Activated CD8-positive, alpha-beta T cell treated with anti-CD3 and anti-CD28 coated beads, Interleukin-2, amount 10 ng/mL, durations not matched to agents 7 days and 5 days (primary cell): ENCODE measurements around the gene VTI1A. TPM values are rescaled to one million over a fixed set of nuclear protein-coding genes. Genes with fewer than 3 reads are reported as not detected.
"Not testable (repeated sequence)": the region's sequence is repeated elsewhere in the genome, so short reads cannot be mapped to it uniquely, and the experiment has no call there.

Experiments
- ATAC-seq: fragments of 150-1000 bp; cut with Tn5 transposase; one replicate; pipeline ENCODE4 v1.10.0; 2021; ENCODE audit warnings: moderate library complexity
- CTCF ChIA-PET: fragments of 350-600 bp; sonication (Branson Sonifier 250); formaldehyde crosslinking; loops from one replicate; lab custom pipeline; 2021; ENCODE audit warnings: antibody characterized with exemption; lab: Charles Lee
- POLR2A ChIA-PET: fragments of 350-600 bp; sonication (Branson Sonifier 250); formaldehyde crosslinking; loops from one replicate; lab custom pipeline; 2021; ENCODE audit warnings: antibody characterized with exemption; lab: Charles Lee
- DNase-seq: peaks from one replicate; pipeline ENCODE4 v3.0.0-alpha.2; 2020
- H3K27ac Mint-ChIP-seq: one replicate; pipeline ENCODE4 v1.8.0; 2021; ENCODE audit warnings: mild to moderate bottlenecking, mixed read lengths
- H3K27me3 Mint-ChIP-seq: one replicate; pipeline ENCODE4 v1.8.0; 2021; ENCODE audit warnings: low read depth, mixed read lengths
- H3K36me3 Mint-ChIP-seq: one replicate; pipeline ENCODE4 v1.8.0; 2021; ENCODE audit warnings: low read depth, mixed read lengths
- H3K4me1 Mint-ChIP-seq: one replicate; pipeline ENCODE4 v1.8.0; 2021; ENCODE audit warnings: low read depth, mixed read lengths
- H3K4me3 Mint-ChIP-seq: one replicate; pipeline ENCODE4 v1.8.0; 2021; ENCODE audit warnings: mild to moderate bottlenecking, mixed read lengths
- H3K9me3 Mint-ChIP-seq: one replicate; pipeline ENCODE4 v1.8.0; 2022; ENCODE audit warnings: mixed read lengths; ENCODE audit not compliant: insufficient read depth
- total RNA-seq, 2 experiments: library from RNA; stranded (reverse); gene quantifications; one replicate each; pipeline ENCODE4 v1.2.3, GENCODE V29; 2021

VTI1A gene
- total RNA-seq, 2 experiments from 2014 or later = 40.2 to 43.7 TPM

DNA sequence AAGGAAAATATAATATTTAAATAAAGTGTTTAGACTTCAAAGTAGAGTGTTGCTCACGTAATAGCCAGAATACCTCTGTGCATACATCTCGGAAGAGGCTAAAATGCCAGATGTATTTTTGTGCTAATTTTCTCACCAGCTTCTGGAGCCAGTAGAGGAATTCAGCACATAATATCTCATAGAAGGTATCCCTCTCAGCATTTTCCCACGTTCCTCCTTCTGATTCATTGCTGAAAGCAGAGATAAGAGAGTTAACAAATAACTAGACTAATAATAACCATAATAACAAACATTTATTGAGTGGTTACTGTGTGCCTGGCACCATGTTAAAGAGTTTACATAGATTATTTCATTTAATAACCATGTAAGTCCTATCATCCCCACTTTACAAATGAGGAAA lies 123.6 kb downstream of the VTI1A start:
- no peak overlapping the region for H3K27ac Mint-ChIP-seq

DNA sequence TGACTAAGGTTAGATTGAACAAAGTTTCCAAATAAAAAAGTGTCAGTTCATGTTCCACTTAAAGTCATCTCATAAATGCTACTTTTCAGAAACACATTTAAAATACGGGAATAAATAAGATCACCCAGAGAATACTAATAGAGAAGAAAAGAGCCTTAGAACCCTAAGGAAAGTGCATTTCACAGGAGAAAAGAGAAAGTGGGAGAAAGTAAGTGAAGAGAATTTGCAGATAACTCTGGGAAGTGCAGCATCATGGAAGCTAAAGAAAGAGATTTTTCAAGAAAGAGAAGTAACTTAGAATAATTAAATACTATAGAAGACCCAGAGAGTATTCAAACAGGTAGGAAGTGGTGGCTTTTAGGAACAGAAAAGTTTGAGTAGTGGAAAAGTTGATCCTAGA lies 132.6 kb downstream of the VTI1A start:
- Mint-ChIP-seq H3K27me3 (no peaks in the 10 kb centered on the region), H3K36me3 (peaks cover 2% of the 10 kb centered on the region), H3K4me3 (no peak overlapping the region), H3K27ac (no peak overlapping the region), H3K9me3 (no peaks in the 10 kb centered on the region), H3K4me1 (no peaks in the 10 kb centered on the region)
- ChIA-PET CTCF (no interaction called here), POLR2A (no interaction called here)
- no peak for ATAC-seq
- no peak for DNase-seq

More for the DNA sequence above, 123.6 kb downstream of the VTI1A start:
- Mint-ChIP-seq H3K9me3 (no peaks in the 10 kb centered on the region), H3K4me1 (no peaks in the 10 kb centered on the region), H3K36me3 (peaks cover 5% of the 10 kb centered on the region), H3K4me3 (no peak overlapping the region), H3K27me3 (no peaks in the 10 kb centered on the region)
- POLR2A ChIA-PET = no interaction called here
- no peak for ATAC-seq
- CTCF ChIA-PET = interaction anchor here (1.1 kb wide), 1 partner anchor 11 kb away, joined by 3 read pairs; no protein-coding TSS in a partner anchor
- DNase-seq = no peak

DNA sequence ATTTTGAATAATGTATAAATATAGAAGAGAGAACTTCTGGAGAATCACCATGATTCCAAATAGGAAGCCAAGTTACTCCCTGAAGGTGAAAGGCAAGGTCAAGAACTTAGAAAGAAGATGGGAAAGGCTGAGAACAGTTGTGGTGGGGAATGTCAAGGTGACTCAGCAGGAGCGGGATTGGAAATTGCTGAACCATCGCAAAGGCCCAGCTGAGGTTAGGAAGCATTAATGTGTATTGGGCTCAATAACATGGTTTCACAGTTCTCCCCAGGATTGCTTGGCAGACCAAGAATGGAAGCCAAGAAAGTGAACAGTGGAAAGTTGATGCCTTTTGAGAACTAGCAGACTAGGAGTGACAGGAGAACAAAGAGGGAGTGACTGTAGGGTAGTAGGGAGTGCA lies 133.3 kb downstream of the VTI1A start:
- ChIA-PET CTCF (no interaction called here), POLR2A (no interaction called here)
- no peaks in the 10 kb centered on the region for H3K9me3 Mint-ChIP-seq
- ATAC-seq (no peak), DNase-seq (no peak)
- no peaks in the 10 kb centered on the region for H3K4me1 Mint-ChIP-seq
- no peaks in the 10 kb centered on the region for H3K27me3 Mint-ChIP-seq
- no peak overlapping the region for H3K4me3 Mint-ChIP-seq
- no peak overlapping the region for H3K27ac Mint-ChIP-seq
- peaks cover 2% of the 10 kb centered on the region for H3K36me3 Mint-ChIP-seq

DNA sequence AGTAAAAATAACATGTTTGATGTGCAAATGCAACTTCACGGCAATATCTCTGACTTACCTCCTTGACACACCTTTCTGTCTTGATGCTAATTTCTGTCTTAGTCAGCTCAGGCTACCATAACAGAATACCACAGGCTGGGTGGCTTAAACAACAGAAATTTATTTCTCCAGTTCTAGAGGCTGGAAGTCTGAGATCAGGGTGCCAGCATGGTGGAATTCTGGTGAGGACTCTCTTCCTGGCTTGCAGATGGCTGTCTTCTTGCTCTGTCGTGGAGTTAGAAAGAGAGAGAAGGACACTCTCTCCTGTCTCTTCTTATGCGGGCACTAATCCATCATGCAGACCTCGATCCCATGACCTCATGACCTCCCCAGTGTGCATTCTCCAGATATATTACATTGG lies 134.9 kb downstream of the VTI1A start:
- ATAC-seq (no peak), DNase-seq (no peak)
- Mint-ChIP-seq H3K9me3 (no peaks in the 10 kb centered on the region), H3K4me1 (peaks cover 2% of the 10 kb centered on the region), H3K36me3 (peaks cover 2% of the 10 kb centered on the region), H3K27ac (no peak overlapping the region), H3K27me3 (no peaks in the 10 kb centered on the region), H3K4me3 (no peak overlapping the region)
- CTCF ChIA-PET = no interaction called here
- POLR2A ChIA-PET = no interaction called here

DNA sequence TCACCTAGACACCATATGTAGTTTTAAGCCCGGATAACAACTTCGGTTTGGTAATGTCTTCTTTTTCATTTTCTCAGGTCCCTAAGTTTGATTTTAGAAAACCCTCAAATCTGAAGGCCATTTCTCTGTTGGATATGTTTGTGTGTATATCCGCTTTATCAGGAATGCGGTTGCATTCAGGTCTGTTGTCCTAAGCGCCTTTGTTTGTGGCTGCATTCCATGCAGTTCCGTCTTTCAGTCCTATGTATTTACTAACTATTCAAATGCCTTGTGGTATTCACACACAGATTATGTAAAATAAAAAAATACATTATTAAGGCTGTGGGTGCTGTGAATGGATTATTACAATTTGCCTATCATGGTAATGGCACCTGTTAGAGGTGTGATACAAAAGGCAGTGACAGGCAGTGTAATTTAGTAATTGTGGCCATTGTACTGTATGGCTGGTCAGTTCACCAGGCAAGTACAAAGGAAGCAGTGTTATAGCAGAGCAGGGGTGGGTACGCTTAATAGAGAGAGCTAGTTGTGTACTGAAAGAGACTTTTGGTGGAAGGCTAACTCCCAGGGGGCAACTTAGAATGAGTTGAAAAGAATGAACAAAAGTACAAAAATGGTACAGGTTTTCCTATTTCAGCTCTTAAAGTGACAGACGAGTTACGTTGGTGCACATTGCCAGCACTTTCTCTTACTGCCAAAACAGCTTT lies 136.4 kb downstream of the VTI1A start:
- H3K9me3 Mint-ChIP-seq = no peaks in the 10 kb centered on the region
- H3K4me3 Mint-ChIP-seq = no peak overlapping the region
- no peaks in the 10 kb centered on the region for H3K27me3 Mint-ChIP-seq
- no peak for DNase-seq
- H3K4me1 Mint-ChIP-seq = peaks cover 2% of the 10 kb centered on the region
- ChIA-PET POLR2A (no interaction called here), CTCF (no interaction called here)
- H3K27ac Mint-ChIP-seq = no peak overlapping the region
- ATAC-seq = no peak
- peaks cover 2% of the 10 kb centered on the region for H3K36me3 Mint-ChIP-seq

DNA sequence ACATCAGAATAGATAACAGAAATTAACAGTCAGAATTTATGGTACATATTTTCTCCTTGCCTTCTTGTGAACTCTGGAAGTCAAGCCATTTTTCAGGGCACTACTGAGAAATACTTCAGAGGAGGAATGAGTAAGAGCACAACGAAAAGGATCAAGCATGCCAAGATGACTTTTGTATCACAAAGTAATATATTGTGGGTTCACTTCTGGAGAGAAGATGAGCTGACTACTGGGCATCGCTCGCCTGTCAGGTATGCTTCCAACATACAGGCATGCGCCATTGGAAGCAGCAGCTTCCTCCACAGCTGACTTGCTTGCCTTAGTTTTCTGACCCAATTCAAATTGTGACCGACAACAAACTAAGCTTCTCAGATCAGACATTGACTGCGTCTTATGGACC lies 137.3 kb downstream of the VTI1A start:
- H3K27me3 Mint-ChIP-seq = no peaks in the 10 kb centered on the region

DNA sequence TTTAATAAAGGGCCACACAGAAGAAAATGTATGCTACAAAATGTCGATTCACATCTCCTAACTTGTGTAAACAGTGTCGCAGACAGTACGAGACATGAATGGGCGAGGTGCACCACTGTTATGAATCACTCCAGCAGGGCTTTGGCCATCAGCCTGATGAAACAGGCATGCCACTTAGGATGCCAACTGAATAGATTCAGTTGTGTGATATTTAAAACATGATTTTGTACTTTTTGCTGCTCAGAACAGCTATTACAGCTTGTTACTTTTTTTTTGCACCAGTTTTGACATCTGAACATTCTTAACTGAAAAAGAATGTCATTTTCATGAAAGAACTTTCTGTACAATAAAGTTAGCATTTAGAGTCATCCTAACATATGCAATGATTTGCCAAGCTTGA lies 138.1 kb downstream of the VTI1A start:
- CTCF ChIA-PET = interaction anchor here (0.6 kb wide), 1 partner anchor 118 kb away, joined by 3 read pairs; no protein-coding TSS in a partner anchor
- POLR2A ChIA-PET = no interaction called here

More for the DNA sequence above, 137.3 kb downstream of the VTI1A start:
- peaks cover 2% of the 10 kb centered on the region for H3K36me3 Mint-ChIP-seq
- no peak overlapping the region for H3K4me3 Mint-ChIP-seq
- DNase-seq (no peak), ATAC-seq (no peak)
- CTCF ChIA-PET = no interaction called here
- POLR2A ChIA-PET = no interaction called here
- H3K27ac Mint-ChIP-seq = no peak overlapping the region
- H3K9me3 Mint-ChIP-seq = no peaks in the 10 kb centered on the region
- peaks cover 2% of the 10 kb centered on the region for H3K4me1 Mint-ChIP-seq

DNA sequence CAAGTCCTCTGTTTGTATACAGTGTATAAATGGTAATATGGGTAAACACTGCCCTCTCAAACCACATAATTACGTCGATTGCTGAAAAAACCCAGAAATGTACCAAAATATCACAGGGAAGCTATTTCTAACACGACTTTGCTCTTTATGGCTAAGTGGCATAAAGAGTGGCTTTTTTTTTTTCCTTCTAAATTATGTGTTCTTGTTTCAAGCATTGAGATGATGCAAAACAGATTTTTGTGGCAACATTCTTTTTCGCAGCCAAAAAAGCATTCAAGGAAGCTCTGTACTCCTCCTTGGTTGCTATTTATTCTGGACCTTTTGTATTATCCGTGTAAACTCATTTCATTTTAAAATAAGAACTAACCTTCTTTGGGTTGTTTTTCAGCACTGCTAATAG lies 138.9 kb downstream of the VTI1A start:
- no peaks in the 10 kb centered on the region for H3K27me3 Mint-ChIP-seq
- DNase-seq (no peak), ATAC-seq (no peak)
- CTCF ChIA-PET = no interaction called here
- no peak overlapping the region for H3K27ac Mint-ChIP-seq
- H3K4me1 Mint-ChIP-seq = peaks cover 2% of the 10 kb centered on the region
- POLR2A ChIA-PET = interaction anchor here (0.7 kb wide), 1 partner anchor 205 kb away, joined by 3 read pairs; no protein-coding TSS in a partner anchor
- H3K4me3 Mint-ChIP-seq = no peak overlapping the region
- peaks cover 4% of the 10 kb centered on the region for H3K36me3 Mint-ChIP-seq
- no peaks in the 10 kb centered on the region for H3K9me3 Mint-ChIP-seq

More for the DNA sequence above, 138.1 kb downstream of the VTI1A start:
- H3K4me3 Mint-ChIP-seq = no peak overlapping the region
- H3K36me3 Mint-ChIP-seq = peaks cover 4% of the 10 kb centered on the region
- no peaks in the 10 kb centered on the region for H3K27me3 Mint-ChIP-seq
- ATAC-seq (no peak), DNase-seq (no peak)
- H3K9me3 Mint-ChIP-seq = no peaks in the 10 kb centered on the region
- H3K27ac Mint-ChIP-seq = no peak overlapping the region
- H3K4me1 Mint-ChIP-seq = peaks cover 2% of the 10 kb centered on the region

DNA sequence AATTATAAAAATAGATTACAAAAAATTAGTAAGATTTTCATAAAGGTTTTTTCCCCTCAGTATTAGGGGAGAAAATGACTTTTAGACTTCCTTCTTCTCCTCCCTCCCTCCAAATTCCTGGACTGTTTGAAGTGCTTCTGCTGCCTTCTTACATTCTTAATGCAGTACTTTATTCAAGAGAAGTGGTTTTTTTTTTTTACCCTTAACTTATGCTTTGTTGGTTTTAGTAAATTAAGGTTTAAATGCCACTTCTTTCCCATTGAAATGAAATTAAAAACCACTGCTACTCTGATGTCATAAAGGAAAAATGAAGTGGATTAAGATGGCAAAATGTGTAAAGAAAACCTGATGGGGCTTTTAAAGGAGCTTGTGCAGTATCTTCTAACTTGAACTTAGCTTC lies 140.7 kb downstream of the VTI1A start:
- ChIA-PET CTCF (no interaction called here), POLR2A (no interaction called here)
- Mint-ChIP-seq H3K36me3 (peaks cover 5% of the 10 kb centered on the region), H3K27ac (no peak overlapping the region), H3K9me3 (no peaks in the 10 kb centered on the region), H3K27me3 (no peaks in the 10 kb centered on the region), H3K4me1 (peaks cover 2% of the 10 kb centered on the region), H3K4me3 (no peak overlapping the region)
- DNase-seq = no peak
- no peak for ATAC-seq

DNA sequence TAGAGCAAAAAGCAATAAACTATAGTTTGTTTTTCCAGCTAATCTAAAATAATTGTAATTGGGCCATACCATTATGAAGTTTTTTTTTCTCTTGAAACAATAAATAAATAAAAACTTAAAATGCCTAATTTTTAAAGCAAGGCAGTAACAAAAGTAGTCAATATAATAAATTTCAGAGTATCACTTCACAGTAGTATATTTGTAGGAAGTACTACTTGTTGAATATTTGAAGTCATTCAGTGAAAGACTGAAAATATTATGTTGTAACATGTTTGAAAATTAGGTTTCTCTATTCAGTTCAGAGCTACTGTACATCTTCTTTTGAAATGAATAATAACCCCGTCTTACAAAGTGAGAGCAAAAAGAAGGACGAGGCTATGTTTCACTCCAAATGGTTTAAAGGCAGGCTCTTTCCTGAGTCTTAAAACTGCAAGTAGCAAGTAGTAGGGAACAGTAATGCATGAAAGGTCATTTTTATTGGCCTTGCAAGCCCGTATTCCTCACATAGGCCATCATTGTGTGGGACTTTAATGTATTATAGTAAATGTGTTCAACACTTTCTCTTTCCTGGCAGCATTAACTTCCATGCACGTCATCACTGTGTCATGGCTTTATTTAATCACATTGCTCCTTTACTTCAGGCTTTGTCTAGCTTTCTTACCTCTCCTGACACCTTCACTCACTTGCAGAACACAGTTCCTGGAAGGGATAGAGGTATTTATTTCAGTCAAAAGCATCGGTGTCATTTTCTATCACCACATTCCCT lies 141.4 kb downstream of the VTI1A start:
- no peak overlapping the region for H3K27ac Mint-ChIP-seq
- H3K4me1 Mint-ChIP-seq = peaks cover 2% of the 10 kb centered on the region
- ATAC-seq (no peak), DNase-seq (no peak)
- no peaks in the 10 kb centered on the region for H3K9me3 Mint-ChIP-seq
- no peak overlapping the region for H3K4me3 Mint-ChIP-seq
- CTCF ChIA-PET = no interaction called here
- peaks cover 5% of the 10 kb centered on the region for H3K36me3 Mint-ChIP-seq
- no peaks in the 10 kb centered on the region for H3K27me3 Mint-ChIP-seq
- POLR2A ChIA-PET = no interaction called here

DNA sequence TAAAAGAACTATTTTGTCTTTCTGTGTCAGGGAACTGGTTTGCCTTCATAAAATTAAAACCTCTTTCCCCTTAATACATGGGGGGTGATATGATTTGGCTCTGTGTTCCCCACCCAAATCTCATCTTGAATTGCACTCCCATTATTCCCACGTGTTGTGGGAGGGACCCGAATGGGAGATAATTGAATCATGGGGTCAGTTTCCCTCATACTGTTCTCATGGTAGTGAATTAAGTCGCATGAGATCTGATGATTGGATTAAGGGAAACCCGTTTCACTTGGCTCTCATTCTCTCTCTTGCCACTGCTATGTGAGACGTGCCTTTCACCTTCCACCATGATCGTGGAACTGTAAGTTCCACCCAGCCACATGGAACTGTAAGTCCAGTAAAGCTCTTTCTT lies 142.1 kb downstream of the VTI1A start:
- no peak for DNase-seq
- POLR2A ChIA-PET = no interaction called here
- Mint-ChIP-seq H3K4me1 (peaks cover 2% of the 10 kb centered on the region), H3K27ac (no peak overlapping the region), H3K9me3 (no peaks in the 10 kb centered on the region), H3K4me3 (no peak overlapping the region), H3K36me3 (peaks cover 6% of the 10 kb centered on the region), H3K27me3 (no peaks in the 10 kb centered on the region)
- CTCF ChIA-PET = no interaction called here
- ATAC-seq = no peak

DNA sequence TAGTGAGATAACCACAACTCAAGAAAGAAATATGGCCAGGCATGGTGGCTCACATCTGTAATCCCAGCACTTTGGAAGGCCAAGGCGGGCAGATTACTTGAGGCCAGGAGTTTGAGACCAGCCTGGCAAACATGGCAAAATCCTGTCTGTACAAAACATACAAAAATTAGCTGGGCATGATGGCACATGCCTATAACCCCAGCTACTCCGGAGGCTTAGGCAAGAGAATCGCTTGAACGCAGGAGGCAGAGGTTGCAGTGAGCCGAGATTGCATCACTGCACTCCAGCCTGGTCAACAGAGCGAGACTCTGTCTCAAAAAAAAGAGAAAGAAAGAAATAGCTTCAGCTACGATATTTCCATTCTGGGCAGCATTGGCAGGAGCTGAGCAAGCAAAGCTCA lies 143.8 kb downstream of the VTI1A start:
- H3K4me3 Mint-ChIP-seq, H3K9me3 Mint-ChIP-seq, DNase-seq, H3K27ac Mint-ChIP-seq, H3K4me1 Mint-ChIP-seq, H3K27me3 Mint-ChIP-seq, ATAC-seq, POLR2A ChIA-PET, H3K36me3 Mint-ChIP-seq: not testable (repeated sequence)
- CTCF ChIA-PET = interaction anchor here (0.7 to 0.8 kb wide), 2 partner anchors 12 to 36 kb away, joined by 3 to 4 read pairs; no protein-coding TSS in a partner anchor
